Sciatic nerve (tissue), 2 donors: Measurements from ENCODE around the gene EIF2B2. TPM values are rescaled to one million over a fixed set of nuclear protein-coding genes. Genes with fewer than 3 reads are reported as not detected.

Source experiments
- ATAC-seq: fragments of 200-7000 bp; cut with Tn5 transposase; one replicate; pipeline ENCODE4 v1.9.1; 2020; ENCODE audit warnings: mild to moderate bottlenecking, moderate library complexity
- DNase-seq: peaks from one replicate; pipeline ENCODE4 v3.0.0-alpha.2; 2020; ENCODE audit warnings: low spot score
- intact Hi-C: fragments of 100-400 bp; cut with DNase I; formaldehyde crosslinking; loops from one replicate; pipeline ENCODE4 v1.14.2; 2022
- total RNA-seq: library from RNA; stranded (reverse); fragmentation: NEBNext Ultra II Directional; extraction: Animal tissue kit (Norgen Biotek cat#: 25700); gene quantifications from one replicate; pipeline ENCODE4 v1.2.1, GENCODE V29; 2021
- donor health status: DM: no; HTN: no; CAD: no.
- donor health status: DM: no; HTN: no; CAD: no.

Gene EIF2B2
- total RNA-seq, 1 donor from 2014 or later, result 30.8 TPM

DNA sequence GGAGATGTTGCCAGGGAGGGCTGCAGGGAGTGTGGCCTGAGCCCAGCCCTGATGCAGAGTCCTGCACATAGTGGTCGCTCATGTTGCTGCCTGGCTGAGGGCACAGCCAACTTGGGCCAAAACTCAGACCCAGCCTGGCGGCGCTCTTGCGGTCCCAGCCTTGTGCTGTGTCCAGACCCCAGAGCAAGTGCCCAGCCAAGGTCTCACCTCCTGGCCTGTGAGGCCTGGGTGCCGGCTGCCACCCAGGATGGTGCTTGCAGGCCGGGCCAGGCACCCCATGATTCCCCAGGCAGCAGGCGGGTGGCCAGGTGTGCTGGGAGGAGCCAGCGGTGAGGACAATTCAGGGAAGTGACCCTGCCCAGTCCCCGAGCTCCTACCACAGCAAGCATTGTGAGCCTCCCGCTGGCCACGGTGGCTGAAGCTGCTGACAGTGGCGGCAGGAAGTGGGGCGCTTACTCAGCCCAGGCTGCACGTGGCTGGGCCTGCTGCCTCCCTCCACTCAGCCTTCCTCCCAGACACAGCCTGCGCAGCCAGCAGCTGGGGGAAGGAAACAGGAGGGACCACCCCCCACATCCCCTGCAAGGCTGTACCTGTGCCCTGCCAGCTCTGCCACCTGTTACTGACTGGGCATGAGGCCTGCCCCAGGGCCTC, 29.6 kb upstream of the EIF2B2 start:
- intact Hi-C loops, result no loop called here
- peak; percentile 54 for ATAC-seq
- DNase-seq, result no peak

DNA sequence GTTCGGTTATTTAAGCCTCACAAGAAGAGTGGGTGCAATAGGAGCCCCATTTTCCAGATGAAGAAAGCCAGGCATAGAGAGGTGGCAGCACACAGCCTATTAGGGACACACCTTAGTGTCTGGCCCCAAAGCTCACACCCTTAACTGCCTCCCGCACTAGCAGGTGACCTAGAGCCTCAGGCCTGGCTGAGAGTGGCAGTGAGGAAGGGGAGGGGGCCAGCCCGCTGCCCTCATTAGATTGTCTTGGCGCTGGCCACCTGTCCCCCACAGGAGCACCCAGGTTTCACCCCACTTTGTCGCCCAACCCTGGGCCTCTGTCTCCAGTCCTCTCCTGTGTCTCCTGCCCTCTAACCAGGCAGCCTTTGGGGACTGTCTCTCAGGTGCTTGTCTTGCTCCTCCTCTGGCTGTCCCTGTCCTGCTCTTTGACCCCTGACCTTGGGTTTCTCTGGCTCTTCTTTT, 28.8 kb upstream of the EIF2B2 start:
- no peak for ATAC-seq
- DNase-seq, result no peak
- intact Hi-C loops, result no loop called here

DNA sequence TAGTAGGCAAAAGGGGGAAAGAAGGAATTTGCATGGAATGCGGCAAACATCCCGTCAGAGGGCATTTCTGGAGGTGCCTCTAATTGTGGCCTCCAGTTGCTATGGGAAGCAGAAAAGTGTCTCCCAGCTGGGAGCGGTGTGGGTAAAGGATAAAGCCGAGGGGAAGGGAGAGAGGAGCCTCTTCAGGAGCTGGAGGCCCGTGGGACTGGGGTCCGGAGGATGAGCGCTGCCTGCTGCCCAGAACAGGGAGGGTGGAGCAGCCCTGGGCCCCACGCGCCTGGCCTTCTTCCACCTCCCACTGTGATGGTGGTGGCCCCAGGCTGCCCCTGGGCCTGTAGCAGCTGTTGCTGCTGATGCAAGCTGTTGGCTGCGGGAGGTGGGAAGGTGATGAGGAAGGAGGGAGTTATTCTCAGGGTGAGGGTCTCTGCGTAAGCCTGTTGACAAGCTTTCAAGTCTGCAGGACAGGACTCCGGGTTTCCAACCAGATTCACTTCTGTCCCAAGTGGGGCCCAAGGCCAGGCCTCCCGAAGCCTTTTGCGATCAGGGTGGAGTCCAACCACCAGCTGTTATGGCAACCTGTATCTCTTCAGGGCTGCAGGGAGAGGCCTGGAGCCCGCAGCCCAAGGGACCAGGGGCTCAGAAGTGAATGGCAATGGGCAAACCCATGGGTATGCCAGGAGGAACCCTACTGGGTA, 28.2 kb upstream of the EIF2B2 start:
- DNase-seq (peak; percentile 63), ATAC-seq (peak; percentile 60)
- intact Hi-C loops, result no loop called here

DNA sequence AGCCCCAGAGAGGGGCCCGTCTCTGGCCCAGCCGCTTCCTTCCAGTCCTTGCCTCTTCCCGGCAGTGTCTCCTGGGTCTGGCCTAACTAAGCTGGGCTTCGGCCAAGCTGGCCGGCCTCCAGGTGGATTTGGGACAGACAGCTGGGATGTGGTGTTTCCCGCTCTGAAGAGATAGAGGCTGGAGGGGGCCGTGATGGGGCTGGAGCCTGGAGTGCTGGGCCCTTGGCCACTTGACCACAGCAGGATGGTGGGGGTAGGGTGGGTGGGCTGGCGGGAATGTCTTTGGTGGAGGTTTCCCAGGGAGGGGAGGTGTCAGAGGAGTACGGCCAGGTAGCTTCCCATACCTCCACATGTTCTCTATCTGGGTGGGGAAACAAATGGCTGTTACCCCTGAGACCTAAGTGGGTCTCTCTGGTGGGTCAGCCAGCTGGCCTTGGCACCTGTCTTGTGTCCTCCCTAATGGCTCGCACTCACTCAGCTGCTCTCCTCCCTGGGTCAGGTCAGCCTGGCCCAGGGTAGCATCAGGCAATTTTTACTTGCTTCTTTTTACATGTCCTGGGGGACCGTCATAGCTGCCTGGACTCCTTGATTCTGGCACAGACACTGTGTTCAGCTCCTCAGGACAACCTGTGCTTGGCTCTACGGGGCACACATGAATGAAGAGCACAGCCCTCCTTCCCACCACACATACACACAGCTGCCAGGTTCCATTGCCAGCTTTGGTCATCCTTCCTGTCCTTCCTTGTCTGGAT, 27.5 kb upstream of the EIF2B2 start:
- peak; percentile 92 for DNase-seq
- peak; percentile 84 for ATAC-seq

DNA sequence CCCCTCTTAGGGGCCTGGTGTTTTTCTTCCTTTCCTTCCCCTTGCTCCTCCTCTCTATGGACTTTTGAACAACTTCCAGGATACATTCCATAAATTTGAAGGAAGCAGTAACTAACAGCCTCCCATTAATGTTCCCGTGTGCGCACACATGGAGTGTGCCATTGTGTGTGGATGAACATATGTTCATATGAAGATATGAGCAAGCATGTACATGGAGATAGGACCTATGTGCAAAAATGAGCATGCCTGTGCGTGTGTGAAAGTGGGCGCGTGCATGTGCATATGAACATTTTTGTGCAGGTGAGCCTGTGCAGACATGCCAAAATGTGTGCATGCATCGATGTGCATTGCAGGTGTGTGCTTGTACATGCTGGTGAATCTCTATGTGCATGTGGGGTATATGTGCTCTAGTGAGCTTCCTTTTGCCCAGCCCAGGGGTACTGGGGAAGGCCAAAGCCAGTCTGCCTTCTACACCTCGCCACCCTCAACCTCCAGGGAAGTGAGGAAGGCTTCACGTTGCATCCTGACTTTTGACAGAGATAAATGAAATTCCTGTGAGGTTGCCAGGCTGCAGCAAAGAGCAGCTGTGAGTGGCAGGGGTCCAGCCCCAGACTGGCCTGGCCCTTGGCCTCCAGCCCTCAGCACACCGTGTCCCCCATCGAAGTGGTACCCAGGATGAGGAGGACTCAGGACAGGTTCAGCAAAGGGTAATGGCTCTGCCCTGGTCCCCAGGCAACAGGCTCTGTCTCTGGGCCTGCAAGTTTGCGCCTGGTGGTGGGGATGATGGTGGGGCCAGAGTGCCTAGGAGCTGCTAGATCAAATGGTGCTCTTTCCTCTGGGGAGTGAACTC, 26.2 kb upstream of the EIF2B2 start:
- intact Hi-C loops, result no loop called here
- ATAC-seq (no peak), DNase-seq (no peak)

More for the DNA sequence above, 27.5 kb upstream of the EIF2B2 start:
- intact Hi-C loops, result no loop called here

DNA sequence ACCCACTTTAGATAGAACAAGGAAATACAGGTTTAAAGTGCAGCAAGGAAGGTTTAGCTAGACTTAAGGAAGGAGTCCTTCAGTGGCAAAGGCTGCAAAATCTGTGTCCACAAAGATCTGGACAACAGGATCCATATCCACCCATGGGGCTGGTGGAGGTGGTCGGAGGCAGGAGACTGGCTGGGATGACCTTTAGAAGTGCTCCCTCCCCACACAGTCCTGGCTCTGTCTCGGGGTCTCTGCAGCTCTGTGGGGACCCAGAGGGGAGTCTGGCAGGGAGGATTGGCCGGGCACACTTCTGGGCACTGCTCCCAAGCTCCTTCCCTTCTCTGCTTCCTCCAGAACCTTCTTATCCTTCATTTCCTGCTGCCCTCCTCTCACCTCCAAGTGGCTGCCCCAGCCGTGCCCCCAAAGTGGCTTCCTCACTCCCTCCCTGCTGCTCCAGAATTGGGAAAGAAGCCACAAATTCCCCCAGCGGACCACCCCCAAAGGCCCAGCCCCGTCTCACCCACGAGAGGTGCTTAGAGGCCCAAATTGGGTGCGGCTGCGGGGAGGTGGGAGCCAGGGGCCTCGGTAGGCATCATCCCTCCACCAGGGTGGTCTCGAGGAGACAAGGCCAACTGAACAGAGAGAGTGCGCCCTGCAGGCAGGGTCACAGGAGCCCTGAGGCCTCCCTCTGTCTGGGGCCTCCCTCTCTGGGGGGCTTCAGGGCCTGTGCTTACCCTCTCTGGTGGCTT, 25.4 kb upstream of the EIF2B2 start:
- intact Hi-C loops, result no loop called here
- ATAC-seq, result no peak
- DNase-seq, result no peak

DNA sequence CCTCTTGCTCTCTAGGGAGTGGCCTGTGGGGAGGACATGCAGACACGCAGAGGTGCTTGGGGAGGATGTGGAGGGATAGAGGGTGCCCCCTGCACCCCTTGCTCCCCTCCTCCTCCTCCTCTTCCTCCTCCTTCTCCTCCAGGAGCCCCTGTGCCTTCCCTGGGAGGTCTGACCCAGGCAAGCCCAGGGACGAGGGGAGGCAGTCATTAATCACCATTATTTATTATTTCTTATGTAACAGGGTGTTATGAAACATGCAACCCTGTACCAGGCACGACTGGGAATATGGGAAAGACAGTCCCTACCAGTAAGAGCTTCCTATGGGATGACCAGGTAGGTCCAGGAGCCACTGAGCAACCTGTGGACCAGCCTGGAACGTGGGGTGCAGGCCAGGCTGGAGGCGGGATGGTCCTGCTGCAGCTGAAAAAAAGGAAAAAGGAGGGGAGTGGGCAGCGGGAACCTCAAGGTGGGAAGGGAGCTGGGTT, 24.8 kb upstream of the EIF2B2 start:
- ATAC-seq (no peak), DNase-seq (no peak)
- intact Hi-C loops, result no loop called here

DNA sequence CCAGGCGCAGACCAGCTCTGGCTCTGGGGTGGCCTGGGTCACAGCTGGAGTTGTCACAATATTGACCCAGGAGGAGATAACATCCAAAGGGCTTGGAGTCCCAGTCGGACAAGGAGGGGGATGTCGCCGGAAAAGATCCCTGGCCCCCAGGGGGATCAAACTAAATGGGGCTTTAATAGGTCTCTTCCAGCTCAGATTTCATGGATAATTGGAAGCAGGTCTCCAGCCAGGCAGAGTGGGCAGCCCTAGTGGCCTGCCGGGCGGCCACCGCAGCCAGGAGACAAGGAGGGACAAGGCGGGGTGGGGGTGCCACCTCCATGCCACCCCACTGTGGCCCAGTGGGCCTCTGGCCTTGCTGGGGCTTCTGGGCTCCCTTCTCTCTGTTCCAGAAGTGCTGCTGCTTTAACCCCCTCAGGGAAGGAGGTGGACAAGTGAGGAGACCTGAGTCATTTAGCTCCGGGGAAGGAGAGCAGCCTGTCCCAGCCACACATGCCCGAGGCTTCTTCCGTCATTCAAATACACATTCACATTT, 24.2 kb upstream of the EIF2B2 start:
- intact Hi-C loops, result no loop called here
- DNase-seq (no peak), ATAC-seq (no peak)

DNA sequence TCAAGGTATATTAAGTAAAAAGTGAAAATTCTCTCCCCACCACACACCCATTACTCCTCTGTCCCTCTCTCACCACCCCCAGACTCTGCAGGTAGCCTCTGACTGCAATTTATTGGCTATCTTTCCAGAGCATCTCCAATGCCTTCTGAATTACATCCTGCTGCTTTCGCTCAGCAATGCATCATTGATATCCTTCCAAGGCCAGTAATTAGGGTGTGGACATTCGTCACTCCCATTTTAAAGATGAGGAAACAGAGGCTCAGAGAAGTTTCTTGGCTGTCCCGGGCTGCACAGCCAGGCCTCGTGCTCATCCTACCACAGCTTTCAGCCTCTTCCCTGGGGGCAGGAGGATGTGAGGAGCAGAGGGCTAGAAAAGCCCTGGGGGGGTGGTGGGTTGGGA, 23.7 kb upstream of the EIF2B2 start:
- intact Hi-C loops, result no loop called here
- DNase-seq (no peak), ATAC-seq (no peak)

DNA sequence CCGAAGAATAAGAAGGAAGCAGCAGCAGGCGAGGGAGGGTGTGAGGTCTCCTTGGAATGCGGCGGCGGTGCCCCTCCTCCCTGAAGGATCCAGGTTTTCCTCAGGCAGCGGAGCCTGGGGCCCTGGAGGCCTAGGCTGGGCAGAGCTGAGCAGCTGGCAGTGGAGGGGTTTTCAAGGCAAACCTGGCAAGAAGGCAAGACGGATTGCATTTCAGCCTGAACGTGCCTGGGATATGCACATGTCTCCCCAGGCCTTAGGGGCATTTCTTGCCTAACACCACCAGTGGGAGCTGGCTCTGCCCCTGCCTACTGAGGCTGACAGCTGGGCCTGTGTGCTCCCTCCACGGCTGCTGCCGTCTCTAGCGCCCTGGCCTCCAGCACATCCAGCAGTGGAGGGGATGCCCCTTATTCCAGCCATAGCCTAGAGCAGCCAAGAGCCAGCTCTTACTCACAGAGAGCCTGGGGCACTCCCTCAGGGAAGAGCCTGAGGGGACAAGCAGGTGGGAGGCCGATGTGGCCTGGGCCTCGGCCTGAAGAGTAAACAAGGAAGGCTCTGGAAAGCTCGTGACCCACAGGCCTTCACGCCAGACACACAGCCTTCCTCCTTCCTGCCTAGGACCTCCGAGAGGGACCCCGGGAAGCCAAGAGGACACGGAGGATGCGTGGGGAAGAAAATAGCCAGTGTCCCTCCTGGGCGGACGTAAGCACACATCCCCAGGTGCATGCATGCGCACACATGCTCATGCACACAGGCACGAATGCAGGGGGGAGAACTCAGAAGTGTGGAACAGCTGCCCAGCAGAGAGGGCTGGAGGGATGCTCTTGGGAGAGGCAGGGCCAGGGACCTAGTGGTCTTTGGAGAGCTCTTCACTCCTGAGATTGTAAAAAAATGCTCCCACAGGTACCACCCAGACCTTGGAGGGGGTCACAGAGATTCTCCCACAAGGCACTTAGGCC, 23.0 kb upstream of the EIF2B2 start:
- intact Hi-C loops, result no loop called here
- ATAC-seq, result peak; percentile 38
- no peak for DNase-seq

DNA sequence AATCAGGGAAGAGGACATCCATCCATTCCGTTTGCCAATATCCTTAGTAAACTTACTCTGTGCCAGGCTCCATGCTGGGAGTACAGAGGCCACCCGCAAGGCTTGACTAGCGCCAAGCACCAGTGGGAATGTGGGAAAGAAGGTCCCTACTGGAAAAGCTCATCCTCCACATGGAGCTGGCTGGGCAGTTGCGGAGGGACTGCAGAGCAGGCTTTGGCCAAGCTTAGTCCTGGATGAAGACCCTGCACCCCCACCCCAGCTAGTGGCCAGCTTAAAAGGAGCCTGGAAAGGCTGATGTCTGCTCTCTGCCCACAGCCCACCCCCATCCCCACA, 22.4 kb upstream of the EIF2B2 start:
- intact Hi-C loops, result no loop called here
- ATAC-seq (peak; percentile 8), DNase-seq (no peak)

DNA sequence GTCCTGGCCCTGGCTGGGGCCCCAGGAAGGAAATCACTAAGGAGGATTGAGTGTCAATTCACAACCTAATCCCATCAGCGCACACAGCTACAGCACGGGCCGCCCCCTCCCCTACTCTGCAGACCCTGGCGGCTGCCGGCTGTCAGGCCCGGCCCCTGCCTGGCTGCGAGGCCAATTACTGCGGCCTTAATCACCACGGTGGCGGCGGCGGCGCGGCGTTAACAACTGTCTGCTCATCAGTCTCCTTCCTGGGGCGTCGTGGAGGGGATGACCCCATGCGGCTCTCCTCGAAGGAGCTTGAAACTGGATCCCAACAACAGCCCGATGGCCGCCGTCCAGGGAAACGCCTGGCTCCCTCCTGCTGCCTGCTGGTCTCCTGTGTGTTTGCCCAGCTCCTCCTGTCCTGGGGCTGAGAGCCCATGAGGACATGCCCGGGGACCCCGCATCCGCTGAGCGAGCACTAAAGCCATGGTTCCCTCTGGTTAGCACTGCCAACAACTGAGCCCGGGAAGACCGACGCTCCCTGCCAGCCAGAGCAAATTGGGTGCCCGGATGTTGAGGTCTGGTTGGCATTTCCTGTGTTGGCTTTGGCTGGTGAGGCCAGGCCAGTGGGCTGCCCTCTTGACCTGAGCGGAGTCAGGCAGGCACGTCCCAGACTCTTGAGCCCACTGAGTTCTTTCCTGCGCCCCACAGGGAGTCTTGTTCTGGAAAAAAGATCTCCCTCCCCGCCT, 21.8 kb upstream of the EIF2B2 start:
- intact Hi-C loops, result no loop called here
- DNase-seq, result no peak
- peak; percentile 1 for ATAC-seq

DNA sequence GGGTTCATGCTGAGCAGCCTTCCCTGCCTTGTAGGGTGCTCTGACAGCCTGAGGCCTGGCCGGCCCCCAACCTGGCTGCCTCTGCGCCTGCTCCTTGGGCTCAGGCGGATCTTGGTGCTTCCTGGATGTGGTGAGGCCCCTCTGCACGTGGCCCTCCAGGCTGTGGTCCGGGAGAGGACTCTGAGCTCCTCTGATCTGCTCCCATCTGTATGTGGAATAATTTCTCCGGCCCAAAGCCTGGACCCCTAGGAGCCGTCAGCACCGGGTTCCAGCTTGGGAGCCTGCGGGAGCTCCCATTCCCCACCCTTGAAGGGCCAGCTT, 21.3 kb upstream of the EIF2B2 start:
- DNase-seq (no peak), ATAC-seq (peak; percentile 4)
- intact Hi-C loops, result no loop called here

DNA sequence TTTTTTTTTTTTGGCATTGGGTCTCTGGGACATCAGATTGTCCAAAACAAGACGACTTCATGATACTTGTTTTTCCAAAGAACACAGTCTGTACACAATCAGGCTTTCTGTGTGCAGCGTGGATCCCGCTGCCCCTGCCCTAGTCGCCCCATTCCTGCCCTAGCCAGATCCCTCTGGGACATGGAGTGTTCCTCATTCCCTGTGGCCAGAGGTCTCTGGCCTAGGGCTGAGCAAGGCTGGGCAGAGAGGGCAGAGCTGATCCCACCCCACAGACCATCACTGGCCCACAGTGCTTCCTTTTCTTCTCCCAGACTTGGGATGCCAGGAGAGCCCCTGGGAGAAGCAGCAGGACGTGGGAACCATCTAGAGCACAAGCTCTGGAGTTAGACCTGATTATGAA, 20.9 kb upstream of the EIF2B2 start:
- ATAC-seq, result no peak
- intact Hi-C loops, result no loop called here
- no peak for DNase-seq

DNA sequence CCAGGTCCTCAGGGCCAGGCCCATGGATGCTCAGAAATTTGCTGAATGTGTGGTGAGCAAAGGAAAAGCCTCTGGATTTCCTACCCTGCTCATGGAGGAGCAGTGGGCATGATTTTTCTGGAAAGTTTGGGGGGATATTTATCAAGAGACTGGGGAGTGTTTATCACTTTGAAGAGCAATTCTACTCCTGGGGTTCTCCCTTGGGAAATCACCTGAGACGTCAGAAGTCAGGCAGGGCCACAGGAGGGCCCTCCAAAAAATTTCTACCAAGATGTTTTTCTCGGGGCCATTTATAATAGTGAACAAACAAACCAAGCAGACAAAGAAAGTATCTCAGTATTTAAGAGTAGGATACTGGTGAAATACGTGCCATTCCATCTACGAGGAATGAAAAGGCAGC, 20.1 kb upstream of the EIF2B2 start:
- intact Hi-C loops, result no loop called here
- ATAC-seq (no peak), DNase-seq (no peak)

DNA sequence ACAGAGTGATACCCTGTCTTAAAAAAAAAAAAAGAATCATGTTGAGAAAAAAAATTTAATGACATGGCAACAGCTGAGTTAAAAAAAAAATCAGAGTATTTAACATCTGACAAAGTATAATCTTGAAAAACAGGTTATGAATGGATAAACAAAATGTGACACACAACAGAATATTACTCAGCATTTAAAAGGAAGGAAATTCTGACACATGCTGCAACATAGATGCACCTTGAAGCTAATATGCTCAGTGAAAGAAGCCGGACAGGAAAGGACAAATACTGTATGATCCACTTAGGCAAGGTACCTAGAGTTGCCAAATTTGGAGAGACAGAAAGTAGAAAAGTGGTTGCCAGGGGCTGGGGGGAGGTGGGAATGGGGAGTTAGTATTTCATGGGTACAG, 19.4 kb upstream of the EIF2B2 start:
- DNase-seq, result no peak
- ATAC-seq, result no peak
- intact Hi-C loops, result no loop called here
